Liver (tissue), 9 donors: ENCODE measurements around the gene HBE1. TPM values are rescaled to one million over a fixed set of nuclear protein-coding genes. Genes with fewer than 3 reads are reported as not detected.

Source experiments
- DNase-seq: peaks from one replicate; pipeline ENCODE4 v3.0.0-alpha.2; 2017; ENCODE audit warnings: low spot score
- H3K27ac ChIP-seq, 2 donors: one replicate each; pipeline ENCODE4 v1.7.0; 2013; ENCODE audit warnings: inconsistent platforms in 2 of 2, low read length in 2 of 2, control low read depth in 1 of 2, low read depth in 1 of 2, mild to moderate bottlenecking in 1 of 2
- H3K27me3 ChIP-seq, 4 donors: one replicate each; pipeline versions ENCODE4 v1.6.1 to v1.7.0; 2013; ENCODE audit warnings: low read length in 3 of 4, inconsistent platforms in 1 of 4, mild to moderate bottlenecking in 1 of 4, moderate library complexity in 1 of 4; ENCODE audit not compliant: control insufficient read depth in 4 of 4, insufficient read depth in 4 of 4
- H3K36me3 ChIP-seq, 4 donors: one replicate each; pipeline versions ENCODE4 v1.6.1 to v1.7.0; 2013; ENCODE audit warnings: low read length in 3 of 4, mild to moderate bottlenecking in 3 of 4, low read depth in 1 of 4, moderate library complexity in 1 of 4; ENCODE audit not compliant: control insufficient read depth in 4 of 4, insufficient read depth in 3 of 4
- H3K4me1 ChIP-seq, 4 donors: one replicate each; pipeline versions ENCODE4 v1.6.1 to v1.7.0; 2013; ENCODE audit warnings: low read length in 3 of 4, mild to moderate bottlenecking in 3 of 4, moderate library complexity in 1 of 4; ENCODE audit not compliant: control insufficient read depth in 4 of 4, insufficient read depth in 4 of 4
- H3K4me3 ChIP-seq, 3 donors: one replicate each; pipeline versions ENCODE4 v1.6.1 to v1.7.0; 2013; ENCODE audit warnings: low read length in 3 of 3, control low read depth in 1 of 3, low read depth in 1 of 3, mild to moderate bottlenecking in 1 of 3
- H3K9ac ChIP-seq, 2 donors: one replicate each; pipeline ENCODE4 v1.7.0; 2013; ENCODE audit warnings: low read length in 2 of 2, mild to moderate bottlenecking in 2 of 2, moderate library complexity in 2 of 2, control low read depth in 1 of 2, low read depth in 1 of 2
- H3K9me3 ChIP-seq, 4 donors: one replicate each; pipeline versions ENCODE4 v1.6.1 to v1.7.0; 2013; ENCODE audit warnings: low read length in 3 of 4; ENCODE audit not compliant: control insufficient read depth in 4 of 4
- GABPA ChIP-seq, 2 donors: IDR thresholded peaks in 1 of 2; conservative IDR thresholded peaks in 1 of 2; 2 replicates each; pipeline ENCODE4 v1.6.1; 2016; ENCODE audit warnings: antibody characterized with exemption in 2 of 2, mild to moderate bottlenecking in 1 of 2, moderate library complexity in 1 of 2
- HNF4A ChIP-seq, 2 donors: conservative IDR thresholded peaks; 2 replicates each; pipeline ENCODE4 v1.6.1; 2016; ENCODE audit warnings: antibody characterized with exemption in 2 of 2, mild to moderate bottlenecking in 2 of 2
- HNF4G ChIP-seq: IDR thresholded peaks from 2 replicates; pipeline ENCODE4 v1.6.1; 2016; ENCODE audit warnings: antibody characterized with exemption
- JUND ChIP-seq, 2 donors: IDR thresholded peaks; 2 replicates each; pipeline ENCODE4 v1.6.1; 2016; ENCODE audit warnings: antibody characterized with exemption in 2 of 2
- NR2F2 ChIP-seq: IDR thresholded peaks from 2 replicates; pipeline ENCODE4 v1.6.1; 2016; ENCODE audit warnings: antibody characterized with exemption
- RXRA ChIP-seq, 2 donors: IDR thresholded peaks; 2 replicates each; pipeline ENCODE4 v1.6.1; 2017 to 2018; ENCODE audit warnings: antibody characterized with exemption in 2 of 2, mild to moderate bottlenecking in 1 of 2
- SP1 ChIP-seq: IDR thresholded peaks from 2 replicates; pipeline ENCODE4 v1.6.1; 2018; ENCODE audit warnings: antibody characterized with exemption, mild to moderate bottlenecking
- WGBS: extraction: QIAGEN DNeasy Blood & Tissue Kit; methylation state at CpG from one replicate; pipeline ENCODE4 v1.1.7; 2013; 5-methylcytosine and 5-hydroxymethylcytosine counted together
- polyA plus RNA-seq, 2 donors: library from polyadenylated mRNA; stranded (reverse) in 1 of 2; unstranded in 1 of 2; fragments of 200-250 nt in 1 of 2; fragments of >200 nt in 1 of 2; fragmentation: Nextera tagmentation in 1 of 2; extraction: Ambion mirVana in 1 of 2; gene quantifications; one replicate each; pipeline versions ENCODE4 v1.2.1 to v1.2.3, GENCODE V29; 2013 to 2015
- total RNA-seq, 2 donors: library from RNA; depleted of rRNA; stranded (reverse); fragments of >200 nt; gene quantifications; one replicate each; pipeline ENCODE4 v1.2.3, GENCODE V29; 2014
- TF ChIP-seq, protein P1 (sequence below): IDR thresholded peaks from 2 replicates; pipeline ENCODE4 v1.6.1; 2016; ENCODE audit warnings: antibody characterized with exemption
- TF ChIP-seq, protein P2 (sequence below): IDR thresholded peaks from 2 replicates; pipeline ENCODE4 v1.6.1; 2016; ENCODE audit warnings: antibody characterized with exemption
- TF ChIP-seq, protein P3 (sequence below): IDR thresholded peaks from 2 replicates; pipeline ENCODE4 v1.6.1; 2016; ENCODE audit warnings: antibody characterized with exemption
- TF ChIP-seq, protein P4 (sequence below): IDR thresholded peaks from 2 replicates; pipeline ENCODE4 v1.6.1; 2016; ENCODE audit warnings: antibody characterized with exemption, mild to moderate bottlenecking
- TF ChIP-seq, protein P5 (sequence below): fragments of 150-350 bp; IDR thresholded peaks from 2 replicates; pipeline ENCODE4 v1.5.1; 2017; ENCODE audit warnings: improper control_type of control experiment, low read depth, low read length; ENCODE audit not compliant: missing input control
- donor health status: healthy.
- donor health status: healthy.
- donor health status: healthy.
- donor health status: healthy.
- donor health status: healthy.

The HBE1 gene
- total and polyA plus RNA-seq, 4 donors, result 82.7 TPM; not detected in 3

DNA sequence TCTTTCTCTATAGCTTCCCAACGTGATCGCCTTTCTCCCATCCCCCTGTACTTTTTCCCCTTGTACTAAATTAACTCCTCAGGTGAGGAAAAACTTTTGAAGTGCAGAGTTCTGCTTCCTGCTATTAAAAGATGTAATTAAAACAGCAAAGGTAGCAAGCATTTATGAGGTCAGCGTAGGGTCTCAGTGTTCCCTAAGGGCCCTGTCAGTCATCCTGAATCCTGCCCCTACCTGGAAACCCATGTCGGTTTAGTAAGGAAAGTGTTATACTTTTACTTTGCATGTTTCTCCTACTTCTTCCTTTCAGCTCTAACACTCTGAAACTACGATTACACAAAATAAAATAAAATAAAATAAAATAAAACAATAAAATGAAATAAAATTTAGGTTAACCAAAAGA is 41.6 kb downstream of the HBE1 start:
- no peaks in the 10 kb centered on the region for H3K27me3 ChIP-seq
- H3K9ac ChIP-seq, result no peak overlapping the region
- no peak overlapping the region for H3K27ac ChIP-seq
- 69% methylated on average over 5 of the region's 5 CpGs for WGBS
- H3K4me3 ChIP-seq, result no peak overlapping the region
- H3K9me3 ChIP-seq, result no peaks in the 10 kb centered on the region
- no peaks in the 10 kb centered on the region for H3K4me1 ChIP-seq
- H3K36me3 ChIP-seq, result no peaks in the 10 kb centered on the region
- TF ChIP-seq GABPA (IDR thresholded peaks at IDR 0.05 in 1 of 2, conservative IDR thresholded peaks at IDR 0.05 in 1 of 2) (no peak), JUND (IDR thresholded peaks at IDR 0.05) (no peak)
- TF ChIP-seq, protein P1, sequence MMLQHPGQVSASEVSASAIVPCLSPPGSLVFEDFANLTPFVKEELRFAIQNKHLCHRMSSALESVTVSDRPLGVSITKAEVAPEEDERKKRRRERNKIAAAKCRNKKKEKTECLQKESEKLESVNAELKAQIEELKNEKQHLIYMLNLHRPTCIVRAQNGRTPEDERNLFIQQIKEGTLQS, result no peak
- DNase-seq, result no peak

DNA sequence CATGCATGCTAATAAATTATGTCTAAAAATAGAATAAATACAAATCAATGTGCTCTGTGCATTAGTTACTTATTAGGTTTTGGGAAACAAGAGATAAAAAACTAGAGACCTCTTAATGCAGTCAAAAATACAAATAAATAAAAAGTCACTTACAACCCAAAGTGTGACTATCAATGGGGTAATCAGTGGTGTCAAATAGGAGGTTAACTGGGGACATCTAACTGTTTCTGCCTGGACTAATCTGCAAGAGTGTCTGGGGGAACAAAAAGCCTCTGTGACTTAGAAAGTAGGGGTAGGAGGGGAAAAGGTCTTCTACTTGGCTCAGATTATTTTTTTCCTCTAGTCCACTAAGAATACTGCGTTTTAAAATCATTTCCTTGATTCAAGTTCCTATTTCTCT is 42.1 kb downstream of the HBE1 start:
- no peak overlapping the region for H3K27ac ChIP-seq
- H3K4me3 ChIP-seq, result no peak overlapping the region
- DNase-seq, result no peak
- H3K9me3 ChIP-seq, result no peaks in the 10 kb centered on the region
- H3K4me1 ChIP-seq, result no peaks in the 10 kb centered on the region
- no peaks in the 10 kb centered on the region for H3K36me3 ChIP-seq
- 33% methylated on average over 1 of the region's 1 CpG for WGBS
- no peak overlapping the region for H3K9ac ChIP-seq
- no peaks in the 10 kb centered on the region for H3K27me3 ChIP-seq
- TF ChIP-seq, protein P2, sequence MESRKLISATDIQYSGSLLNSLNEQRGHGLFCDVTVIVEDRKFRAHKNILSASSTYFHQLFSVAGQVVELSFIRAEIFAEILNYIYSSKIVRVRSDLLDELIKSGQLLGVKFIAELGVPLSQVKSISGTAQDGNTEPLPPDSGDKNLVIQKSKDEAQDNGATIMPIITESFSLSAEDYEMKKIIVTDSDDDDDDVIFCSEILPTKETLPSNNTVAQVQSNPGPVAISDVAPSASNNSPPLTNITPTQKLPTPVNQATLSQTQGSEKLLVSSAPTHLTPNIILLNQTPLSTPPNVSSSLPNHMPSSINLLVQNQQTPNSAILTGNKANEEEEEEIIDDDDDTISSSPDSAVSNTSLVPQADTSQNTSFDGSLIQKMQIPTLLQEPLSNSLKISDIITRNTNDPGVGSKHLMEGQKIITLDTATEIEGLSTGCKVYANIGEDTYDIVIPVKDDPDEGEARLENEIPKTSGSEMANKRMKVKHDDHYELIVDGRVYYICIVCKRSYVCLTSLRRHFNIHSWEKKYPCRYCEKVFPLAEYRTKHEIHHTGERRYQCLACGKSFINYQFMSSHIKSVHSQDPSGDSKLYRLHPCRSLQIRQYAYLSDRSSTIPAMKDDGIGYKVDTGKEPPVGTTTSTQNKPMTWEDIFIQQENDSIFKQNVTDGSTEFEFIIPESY, result no peak
- TF ChIP-seq NR2F2 (no peak), JUND (IDR thresholded peaks at IDR 0.05) (no peak)

DNA sequence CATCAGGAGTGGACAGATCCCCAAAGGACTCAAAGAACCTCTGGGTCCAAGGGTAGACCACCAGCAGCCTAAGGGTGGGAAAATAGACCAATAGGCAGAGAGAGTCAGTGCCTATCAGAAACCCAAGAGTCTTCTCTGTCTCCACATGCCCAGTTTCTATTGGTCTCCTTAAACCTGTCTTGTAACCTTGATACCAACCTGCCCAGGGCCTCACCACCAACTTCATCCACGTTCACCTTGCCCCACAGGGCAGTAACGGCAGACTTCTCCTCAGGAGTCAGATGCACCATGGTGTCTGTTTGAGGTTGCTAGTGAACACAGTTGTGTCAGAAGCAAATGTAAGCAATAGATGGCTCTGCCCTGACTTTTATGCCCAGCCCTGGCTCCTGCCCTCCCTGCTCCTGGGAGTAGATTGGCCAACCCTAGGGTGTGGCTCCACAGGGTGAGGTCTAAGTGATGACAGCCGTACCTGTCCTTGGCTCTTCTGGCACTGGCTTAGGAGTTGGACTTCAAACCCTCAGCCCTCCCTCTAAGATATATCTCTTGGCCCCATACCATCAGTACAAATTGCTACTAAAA is 42.9 kb downstream of the HBE1 start, which contains the start of gene HBB:
Gene HBB, minus strand, starts transcription at position 340 of the 579 bp plus-strand sequence. Its CDS starts 50 bp downstream, at position 290.
- no peak within 1 kb of the TSS for H3K9ac ChIP-seq
- H3K27me3 ChIP-seq, result no peaks in the 10 kb centered on the region
- H3K36me3 ChIP-seq, result no peaks in the 10 kb centered on the region
- H3K27ac ChIP-seq, result no peak within 1 kb of the TSS
- H3K4me3 ChIP-seq, result no peak within 1 kb of the TSS
- no peaks in the 10 kb centered on the region for H3K9me3 ChIP-seq
- TF ChIP-seq, protein P1, result no peak
- no peak for TF ChIP-seq SP1
- DNase-seq, result peak; percentile 76
- WGBS, result 75% methylated on average over 3 of the region's 3 CpGs
- H3K4me1 ChIP-seq, result no peaks in the 10 kb centered on the region

DNA sequence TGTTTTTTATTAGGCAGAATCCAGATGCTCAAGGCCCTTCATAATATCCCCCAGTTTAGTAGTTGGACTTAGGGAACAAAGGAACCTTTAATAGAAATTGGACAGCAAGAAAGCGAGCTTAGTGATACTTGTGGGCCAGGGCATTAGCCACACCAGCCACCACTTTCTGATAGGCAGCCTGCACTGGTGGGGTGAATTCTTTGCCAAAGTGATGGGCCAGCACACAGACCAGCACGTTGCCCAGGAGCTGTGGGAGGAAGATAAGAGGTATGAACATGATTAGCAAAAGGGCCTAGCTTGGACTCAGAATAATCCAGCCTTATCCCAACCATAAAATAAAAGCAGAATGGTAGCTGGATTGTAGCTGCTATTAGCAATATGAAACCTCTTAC is 44.3 kb downstream of the HBE1 start:
- H3K4me1 ChIP-seq, result no peaks in the 10 kb centered on the region
- no peak overlapping the region for H3K27ac ChIP-seq
- no peaks in the 10 kb centered on the region for H3K9me3 ChIP-seq
- H3K4me3 ChIP-seq, result no peak overlapping the region
- DNase-seq, result peak; percentile 63
- no peaks in the 10 kb centered on the region for H3K27me3 ChIP-seq
- 58% methylated on average over 2 of the region's 2 CpGs for WGBS
- H3K36me3 ChIP-seq, result no peaks in the 10 kb centered on the region
- H3K9ac ChIP-seq, result no peak overlapping the region
- TF ChIP-seq, protein P3, sequence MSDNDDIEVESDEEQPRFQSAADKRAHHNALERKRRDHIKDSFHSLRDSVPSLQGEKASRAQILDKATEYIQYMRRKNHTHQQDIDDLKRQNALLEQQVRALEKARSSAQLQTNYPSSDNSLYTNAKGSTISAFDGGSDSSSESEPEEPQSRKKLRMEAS, result no peak
- TF ChIP-seq, protein P2, result no peak
- TF ChIP-seq, protein P4, sequence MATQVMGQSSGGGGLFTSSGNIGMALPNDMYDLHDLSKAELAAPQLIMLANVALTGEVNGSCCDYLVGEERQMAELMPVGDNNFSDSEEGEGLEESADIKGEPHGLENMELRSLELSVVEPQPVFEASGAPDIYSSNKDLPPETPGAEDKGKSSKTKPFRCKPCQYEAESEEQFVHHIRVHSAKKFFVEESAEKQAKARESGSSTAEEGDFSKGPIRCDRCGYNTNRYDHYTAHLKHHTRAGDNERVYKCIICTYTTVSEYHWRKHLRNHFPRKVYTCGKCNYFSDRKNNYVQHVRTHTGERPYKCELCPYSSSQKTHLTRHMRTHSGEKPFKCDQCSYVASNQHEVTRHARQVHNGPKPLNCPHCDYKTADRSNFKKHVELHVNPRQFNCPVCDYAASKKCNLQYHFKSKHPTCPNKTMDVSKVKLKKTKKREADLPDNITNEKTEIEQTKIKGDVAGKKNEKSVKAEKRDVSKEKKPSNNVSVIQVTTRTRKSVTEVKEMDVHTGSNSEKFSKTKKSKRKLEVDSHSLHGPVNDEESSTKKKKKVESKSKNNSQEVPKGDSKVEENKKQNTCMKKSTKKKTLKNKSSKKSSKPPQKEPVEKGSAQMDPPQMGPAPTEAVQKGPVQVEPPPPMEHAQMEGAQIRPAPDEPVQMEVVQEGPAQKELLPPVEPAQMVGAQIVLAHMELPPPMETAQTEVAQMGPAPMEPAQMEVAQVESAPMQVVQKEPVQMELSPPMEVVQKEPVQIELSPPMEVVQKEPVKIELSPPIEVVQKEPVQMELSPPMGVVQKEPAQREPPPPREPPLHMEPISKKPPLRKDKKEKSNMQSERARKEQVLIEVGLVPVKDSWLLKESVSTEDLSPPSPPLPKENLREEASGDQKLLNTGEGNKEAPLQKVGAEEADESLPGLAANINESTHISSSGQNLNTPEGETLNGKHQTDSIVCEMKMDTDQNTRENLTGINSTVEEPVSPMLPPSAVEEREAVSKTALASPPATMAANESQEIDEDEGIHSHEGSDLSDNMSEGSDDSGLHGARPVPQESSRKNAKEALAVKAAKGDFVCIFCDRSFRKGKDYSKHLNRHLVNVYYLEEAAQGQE, result no peak
- TF ChIP-seq HNF4A (conservative IDR thresholded peaks at IDR 0.05) (no peak), RXRA (IDR thresholded peaks at IDR 0.05) (no peak), HNF4G (no peak), NR2F2 (no peak)
- TF ChIP-seq, protein P5, sequence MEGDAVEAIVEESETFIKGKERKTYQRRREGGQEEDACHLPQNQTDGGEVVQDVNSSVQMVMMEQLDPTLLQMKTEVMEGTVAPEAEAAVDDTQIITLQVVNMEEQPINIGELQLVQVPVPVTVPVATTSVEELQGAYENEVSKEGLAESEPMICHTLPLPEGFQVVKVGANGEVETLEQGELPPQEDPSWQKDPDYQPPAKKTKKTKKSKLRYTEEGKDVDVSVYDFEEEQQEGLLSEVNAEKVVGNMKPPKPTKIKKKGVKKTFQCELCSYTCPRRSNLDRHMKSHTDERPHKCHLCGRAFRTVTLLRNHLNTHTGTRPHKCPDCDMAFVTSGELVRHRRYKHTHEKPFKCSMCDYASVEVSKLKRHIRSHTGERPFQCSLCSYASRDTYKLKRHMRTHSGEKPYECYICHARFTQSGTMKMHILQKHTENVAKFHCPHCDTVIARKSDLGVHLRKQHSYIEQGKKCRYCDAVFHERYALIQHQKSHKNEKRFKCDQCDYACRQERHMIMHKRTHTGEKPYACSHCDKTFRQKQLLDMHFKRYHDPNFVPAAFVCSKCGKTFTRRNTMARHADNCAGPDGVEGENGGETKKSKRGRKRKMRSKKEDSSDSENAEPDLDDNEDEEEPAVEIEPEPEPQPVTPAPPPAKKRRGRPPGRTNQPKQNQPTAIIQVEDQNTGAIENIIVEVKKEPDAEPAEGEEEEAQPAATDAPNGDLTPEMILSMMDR, result no peak
